ENCODE measurements around the gene SPTBN4. TPM values are rescaled to one million over a fixed set of nuclear protein-coding genes. Genes with fewer than 3 reads are reported as not detected.

The SPTBN4 gene
- total RNA-seq, 4 donors from 2014 or later: 0.30 to 1.2 (median 0.71) TPM

GRCh38 chr19:40525234-40526051, 58.6 kb downstream of the SPTBN4 start:
- peaks cover 16% of the 10 kb centered on the region for H3K27me3 ChIP-seq

DNA sequence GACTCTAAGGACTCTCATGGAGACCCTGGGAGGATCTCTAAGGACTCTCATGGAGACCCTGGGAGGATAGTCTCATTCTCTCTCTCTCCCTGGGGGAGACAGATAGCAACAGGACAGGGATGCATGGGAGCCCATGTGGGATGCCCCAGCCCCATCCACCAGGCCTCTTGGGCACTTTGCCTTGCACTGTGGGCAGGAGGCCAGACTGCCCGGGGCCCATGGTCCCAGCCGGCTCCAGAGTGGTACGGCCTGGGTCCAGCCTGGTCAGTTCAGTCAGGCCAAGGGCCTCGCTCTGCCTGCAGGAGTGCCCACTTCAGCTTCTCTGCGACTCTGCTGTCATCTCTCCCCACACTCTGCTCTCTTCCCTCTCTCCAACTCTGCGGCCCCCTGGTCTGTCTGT, 61.3 kb downstream of the SPTBN4 start:
- DNase-seq (ENCODE audit: low spot score in 2 of 2): no peak
- H3K27me3 ChIP-seq: peaks cover 16% of the 10 kb centered on the region
- 89% methylated on average over 5 of the region's 6 CpGs for WGBS

More at GRCh38 chr19:40525234-40526051, 58.6 kb downstream of the SPTBN4 start:
- no peak for TF ChIP-seq POLR2A (IDR thresholded peaks at IDR 0.05)
- no peak for TF ChIP-seq POLR2AphosphoS5 (IDR thresholded peaks at IDR 0.05)
- no peak for TF ChIP-seq EP300 (IDR thresholded peaks at IDR 0.05)
- TF ChIP-seq, protein P1, sequence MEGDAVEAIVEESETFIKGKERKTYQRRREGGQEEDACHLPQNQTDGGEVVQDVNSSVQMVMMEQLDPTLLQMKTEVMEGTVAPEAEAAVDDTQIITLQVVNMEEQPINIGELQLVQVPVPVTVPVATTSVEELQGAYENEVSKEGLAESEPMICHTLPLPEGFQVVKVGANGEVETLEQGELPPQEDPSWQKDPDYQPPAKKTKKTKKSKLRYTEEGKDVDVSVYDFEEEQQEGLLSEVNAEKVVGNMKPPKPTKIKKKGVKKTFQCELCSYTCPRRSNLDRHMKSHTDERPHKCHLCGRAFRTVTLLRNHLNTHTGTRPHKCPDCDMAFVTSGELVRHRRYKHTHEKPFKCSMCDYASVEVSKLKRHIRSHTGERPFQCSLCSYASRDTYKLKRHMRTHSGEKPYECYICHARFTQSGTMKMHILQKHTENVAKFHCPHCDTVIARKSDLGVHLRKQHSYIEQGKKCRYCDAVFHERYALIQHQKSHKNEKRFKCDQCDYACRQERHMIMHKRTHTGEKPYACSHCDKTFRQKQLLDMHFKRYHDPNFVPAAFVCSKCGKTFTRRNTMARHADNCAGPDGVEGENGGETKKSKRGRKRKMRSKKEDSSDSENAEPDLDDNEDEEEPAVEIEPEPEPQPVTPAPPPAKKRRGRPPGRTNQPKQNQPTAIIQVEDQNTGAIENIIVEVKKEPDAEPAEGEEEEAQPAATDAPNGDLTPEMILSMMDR (IDR thresholded peaks at IDR 0.05): no peak
- no peaks in the 10 kb centered on the region for H3K9me3 ChIP-seq
- H3K36me3 ChIP-seq: no peaks in the 10 kb centered on the region
- 56% methylated on average over 12 of the region's 12 CpGs for WGBS
- H3K4me1 ChIP-seq: peaks cover 21% of the 10 kb centered on the region
- DNase-seq (ENCODE audit: low spot score in 2 of 2): no peak
- H3K27ac ChIP-seq: no peak overlapping the region
- no peak overlapping the region for H3K4me3 ChIP-seq

GRCh38 chr19:40528533-40529092, 61.8 kb downstream of the SPTBN4 start:
- H3K9me3 ChIP-seq: no peaks in the 10 kb centered on the region
- TF ChIP-seq POLR2A (IDR thresholded peaks at IDR 0.05) (no peak), EP300 (IDR thresholded peaks at IDR 0.05) (no peak), POLR2AphosphoS5 (IDR thresholded peaks at IDR 0.05) (no peak)
- TF ChIP-seq, protein P1 (IDR thresholded peaks at IDR 0.05): no peak
- H3K36me3 ChIP-seq: no peaks in the 10 kb centered on the region
- 71% methylated on average over 14 of the region's 14 CpGs for WGBS
- peaks cover 16% of the 10 kb centered on the region for H3K27me3 ChIP-seq
- peaks cover 23% of the 10 kb centered on the region for H3K4me1 ChIP-seq
- no peak overlapping the region for H3K27ac ChIP-seq
- DNase-seq (ENCODE audit: low spot score in 2 of 2): no peak
- no peak overlapping the region for H3K4me3 ChIP-seq

More for the DNA sequence above, 61.3 kb downstream of the SPTBN4 start:
- no peaks in the 10 kb centered on the region for H3K36me3 ChIP-seq
- no peaks in the 10 kb centered on the region for H3K9me3 ChIP-seq
- H3K4me1 ChIP-seq: peaks cover 27% of the 10 kb centered on the region
- no peak overlapping the region for H3K27ac ChIP-seq
- TF ChIP-seq EP300 (IDR thresholded peaks at IDR 0.05) (no peak), POLR2AphosphoS5 (IDR thresholded peaks at IDR 0.05) (no peak), POLR2A (IDR thresholded peaks at IDR 0.05) (no peak)
- TF ChIP-seq, protein P1 (IDR thresholded peaks at IDR 0.05): no peak
- no peak overlapping the region for H3K4me3 ChIP-seq

DNA sequence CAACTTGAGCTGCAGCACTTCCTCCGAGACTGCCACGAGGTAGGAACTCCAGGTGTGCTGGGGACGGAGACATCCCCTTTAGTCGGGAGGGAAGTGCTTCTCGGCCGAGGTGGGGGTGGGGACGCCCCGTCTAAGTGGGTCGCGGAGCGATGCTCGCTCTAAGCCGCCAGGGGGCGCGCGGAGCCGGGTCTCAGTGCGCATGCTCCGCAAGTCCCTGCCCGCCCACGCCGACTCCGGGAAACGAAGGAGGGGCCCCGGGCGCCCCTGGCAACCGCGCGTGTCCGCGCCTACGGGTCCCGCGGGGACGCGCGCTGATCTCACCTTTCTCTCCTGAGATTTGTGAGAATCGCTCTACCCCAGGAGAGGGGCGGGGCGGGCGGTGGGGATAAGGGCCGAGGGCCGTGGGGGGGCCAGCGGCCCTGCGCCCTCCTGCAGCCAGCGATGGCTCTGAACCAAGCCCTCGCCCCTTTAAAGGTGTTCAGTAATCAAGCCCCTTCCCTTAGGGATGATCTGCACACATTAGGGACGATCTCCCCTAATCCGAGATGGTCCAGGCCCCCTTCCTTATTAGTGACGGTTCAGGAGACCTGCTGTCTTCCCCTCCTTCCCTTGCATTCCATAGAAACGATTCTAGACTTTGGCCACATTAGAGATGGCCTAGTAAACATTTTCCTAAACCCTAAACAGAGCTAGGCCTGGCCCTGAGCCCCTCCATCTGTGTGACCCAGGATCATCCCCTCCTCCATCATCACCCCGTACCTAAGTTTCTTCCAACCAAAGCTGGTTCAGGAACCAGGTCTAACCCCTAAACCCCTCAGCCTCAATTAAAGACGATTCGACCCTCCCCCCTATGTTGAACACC, 62.5 kb downstream of the SPTBN4 start:
- WGBS: 9% methylated on average over 17 of the region's 54 CpGs
- H3K9me3 ChIP-seq: no peaks in the 10 kb centered on the region
- TF ChIP-seq POLR2AphosphoS5 (IDR thresholded peaks at IDR 0.05) (no peak), POLR2A (IDR thresholded peaks at IDR 0.05) (no peak), EP300 (IDR thresholded peaks at IDR 0.05) (no peak)
- TF ChIP-seq, protein P1 (IDR thresholded peaks at IDR 0.05): peak; percentile 87 to 96
- peaks cover 23% of the 10 kb centered on the region for H3K4me1 ChIP-seq
- H3K27ac ChIP-seq: no peak overlapping the region
- DNase-seq (ENCODE audit: low spot score in 2 of 2): peak; percentile 86 to 93
- peak overlapping the region; percentile 61 for H3K4me3 ChIP-seq
- H3K36me3 ChIP-seq: peaks cover 2% of the 10 kb centered on the region
- peaks cover 16% of the 10 kb centered on the region for H3K27me3 ChIP-seq
